Thoracic aorta (tissue), 2 donors: Measurements from ENCODE around the gene FOXD2. TPM values are rescaled to one million over a fixed set of nuclear protein-coding genes. Genes with fewer than 3 reads are reported as not detected.
A peak's percentile ranks its signal among the peaks of the same experiment; 100 is the strongest.

Source experiments
- ATAC-seq: fragments of 150-250 bp; one replicate; pipeline ENCODE4 v1.8.0; 2017; ENCODE audit warnings: low read depth; ENCODE audit not compliant: insufficient number of reproducible peaks, low FRiP score
- DNase-seq: peaks from one replicate; pipeline ENCODE4 v3.0.0-alpha.2; 2020; ENCODE audit warnings: low spot score
- H3K27ac ChIP-seq, 2 donors: fragments of 200-600 bp; sonication (generic); 1 replicate in 1 of 2; 2 replicates in 1 of 2; pipeline ENCODE4 v1.5.1; 2016; ENCODE audit warnings: mild to moderate bottlenecking in 2 of 2, moderate library complexity in 2 of 2
- H3K27me3 ChIP-seq: fragments of 200-600 bp; sonication (generic); replicated peaks from 2 replicates; pipeline ENCODE4 v1.6.0; 2016; ENCODE audit warnings: mild to moderate bottlenecking; ENCODE audit not compliant: insufficient read depth
- H3K36me3 ChIP-seq: fragments of 200-600 bp; sonication (generic); one replicate; pipeline ENCODE4 v1.5.1; 2016
- H3K4me1 ChIP-seq, 2 donors: fragments of 200-600 bp; sonication (generic); 1 replicate in 1 of 2; 2 replicates in 1 of 2; pipeline versions ENCODE4 v1.5.1 to v1.6.0; 2016; ENCODE audit warnings: low read depth in 2 of 2, mild to moderate bottlenecking in 1 of 2; ENCODE audit not compliant: control insufficient read depth in 1 of 2
- H3K4me3 ChIP-seq: fragments of 200-600 bp; sonication (generic); 2 replicates; pipeline ENCODE4 v1.5.1; 2016; ENCODE audit warnings: mild to moderate bottlenecking
- H3K9me3 ChIP-seq: fragments of 200-600 bp; sonication (generic); 2 replicates; pipeline ENCODE4 v1.5.1; 2016
- total RNA-seq, 2 donors: library from RNA; depleted of rRNA; stranded (reverse); fragments of >200 nt; gene quantifications; one replicate each; pipeline versions ENCODE4 v1.1.0 to v1.2.3, GENCODE V29; 2016
- TF ChIP-seq, protein P1 (sequence below): fragments of 200-600 bp; sonication (generic); IDR thresholded peaks from one replicate; pipeline ENCODE4 v1.5.1; 2019; ENCODE audit warnings: antibody characterized with exemption

Gene FOXD2
- total RNA-seq: 1 to 10 TPM; 4.9 TPM

GRCh38 chr1:47437447-47438164 lies at the start of gene FOXD2:
FOXD2 (plus strand) TSS chr1:47438044; CDS start chr1:47438136, 92 bp downstream.
- peak within 1 kb of the TSS; percentile 90 to 94 for H3K27ac ChIP-seq
- DNase-seq (peak; percentile 43), ATAC-seq (peak; percentile 75)
- H3K4me1 ChIP-seq: peaks cover 29 to 66% of the 10 kb centered on the region in 2 donors
- H3K4me3 ChIP-seq: peak within 1 kb of the TSS; percentile 92
- H3K36me3 ChIP-seq: peaks cover 3% of the 10 kb centered on the region
- H3K27me3 ChIP-seq: no peaks in the 10 kb centered on the region
- TF ChIP-seq, protein P1, sequence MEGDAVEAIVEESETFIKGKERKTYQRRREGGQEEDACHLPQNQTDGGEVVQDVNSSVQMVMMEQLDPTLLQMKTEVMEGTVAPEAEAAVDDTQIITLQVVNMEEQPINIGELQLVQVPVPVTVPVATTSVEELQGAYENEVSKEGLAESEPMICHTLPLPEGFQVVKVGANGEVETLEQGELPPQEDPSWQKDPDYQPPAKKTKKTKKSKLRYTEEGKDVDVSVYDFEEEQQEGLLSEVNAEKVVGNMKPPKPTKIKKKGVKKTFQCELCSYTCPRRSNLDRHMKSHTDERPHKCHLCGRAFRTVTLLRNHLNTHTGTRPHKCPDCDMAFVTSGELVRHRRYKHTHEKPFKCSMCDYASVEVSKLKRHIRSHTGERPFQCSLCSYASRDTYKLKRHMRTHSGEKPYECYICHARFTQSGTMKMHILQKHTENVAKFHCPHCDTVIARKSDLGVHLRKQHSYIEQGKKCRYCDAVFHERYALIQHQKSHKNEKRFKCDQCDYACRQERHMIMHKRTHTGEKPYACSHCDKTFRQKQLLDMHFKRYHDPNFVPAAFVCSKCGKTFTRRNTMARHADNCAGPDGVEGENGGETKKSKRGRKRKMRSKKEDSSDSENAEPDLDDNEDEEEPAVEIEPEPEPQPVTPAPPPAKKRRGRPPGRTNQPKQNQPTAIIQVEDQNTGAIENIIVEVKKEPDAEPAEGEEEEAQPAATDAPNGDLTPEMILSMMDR: peak; percentile 99
- H3K9me3 ChIP-seq: no peaks in the 10 kb centered on the region

GRCh38 chr1:47388891-47389238 lies 49.0 kb upstream of the FOXD2 start:
- DNase-seq (no peak), ATAC-seq (peak; percentile 48)
- Histone ChIP-seq H3K9me3 (no peaks in the 10 kb centered on the region), H3K27me3 (no peaks in the 10 kb centered on the region), H3K36me3 (no peaks in the 10 kb centered on the region), H3K4me3 (no peak overlapping the region), H3K27ac (no peak overlapping the region), H3K4me1 (no peaks in the 10 kb centered on the region)
- TF ChIP-seq, protein P1: peak; percentile 72

GRCh38 chr1:47389731-47390130 lies 48.1 kb upstream of the FOXD2 start:
- no peaks in the 10 kb centered on the region for H3K27me3 ChIP-seq
- H3K9me3 ChIP-seq: no peaks in the 10 kb centered on the region
- TF ChIP-seq, protein P1: no peak
- no peak for DNase-seq
- ATAC-seq: no peak
- no peaks in the 10 kb centered on the region for H3K4me1 ChIP-seq
- no peaks in the 10 kb centered on the region for H3K36me3 ChIP-seq
- no peak overlapping the region for H3K27ac ChIP-seq
- no peak overlapping the region for H3K4me3 ChIP-seq

GRCh38 chr1:47390843-47391242 lies 47.0 kb upstream of the FOXD2 start:
- TF ChIP-seq, protein P1: no peak
- no peaks in the 10 kb centered on the region for H3K27me3 ChIP-seq
- ATAC-seq (no peak), DNase-seq (no peak)
- H3K4me3 ChIP-seq: no peak overlapping the region
- no peaks in the 10 kb centered on the region for H3K9me3 ChIP-seq
- H3K4me1 ChIP-seq: no peaks in the 10 kb centered on the region
- H3K27ac ChIP-seq: no peak overlapping the region
- H3K36me3 ChIP-seq: no peaks in the 10 kb centered on the region

DNA sequence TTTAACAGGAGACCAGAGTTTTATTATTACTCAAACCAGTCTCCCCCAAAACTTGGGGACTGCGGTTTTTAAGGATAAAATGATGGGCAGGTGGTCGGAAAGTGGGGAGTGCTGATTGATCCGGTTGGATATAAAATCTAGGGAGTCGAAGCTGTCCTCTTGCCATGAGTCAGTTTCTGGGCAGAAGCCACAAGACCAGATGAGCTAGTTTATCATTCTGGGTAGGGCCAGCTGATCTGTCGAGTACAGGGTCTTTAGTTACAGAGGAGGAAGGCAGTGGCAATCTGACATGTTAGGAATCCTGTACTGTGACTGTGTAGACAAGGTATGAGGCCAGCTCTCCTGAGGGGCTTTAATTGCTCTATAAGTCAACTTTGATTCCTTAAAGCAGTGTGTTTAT lies 44.7 kb upstream of the FOXD2 start:
- TF ChIP-seq, protein P1: no peak
- H3K36me3 ChIP-seq: no peaks in the 10 kb centered on the region
- H3K27me3 ChIP-seq: no peaks in the 10 kb centered on the region
- H3K4me3 ChIP-seq: no peak overlapping the region
- ATAC-seq: no peak
- no peaks in the 10 kb centered on the region for H3K9me3 ChIP-seq
- H3K4me1 ChIP-seq: no peaks in the 10 kb centered on the region
- no peak for DNase-seq
- H3K27ac ChIP-seq: no peak overlapping the region
